CMK (cell line): ENCODE data around the gene RNU5B-1.
A peak's percentile ranks its signal among the peaks of the same experiment; 100 is the strongest.

ENCODE experiments used
- DNase-seq: peaks from one replicate; pipeline ENCODE4 v3.0.0-alpha.2; 2010; ENCODE audit warnings: low read depth

Gene RNU5B-1

DNA sequence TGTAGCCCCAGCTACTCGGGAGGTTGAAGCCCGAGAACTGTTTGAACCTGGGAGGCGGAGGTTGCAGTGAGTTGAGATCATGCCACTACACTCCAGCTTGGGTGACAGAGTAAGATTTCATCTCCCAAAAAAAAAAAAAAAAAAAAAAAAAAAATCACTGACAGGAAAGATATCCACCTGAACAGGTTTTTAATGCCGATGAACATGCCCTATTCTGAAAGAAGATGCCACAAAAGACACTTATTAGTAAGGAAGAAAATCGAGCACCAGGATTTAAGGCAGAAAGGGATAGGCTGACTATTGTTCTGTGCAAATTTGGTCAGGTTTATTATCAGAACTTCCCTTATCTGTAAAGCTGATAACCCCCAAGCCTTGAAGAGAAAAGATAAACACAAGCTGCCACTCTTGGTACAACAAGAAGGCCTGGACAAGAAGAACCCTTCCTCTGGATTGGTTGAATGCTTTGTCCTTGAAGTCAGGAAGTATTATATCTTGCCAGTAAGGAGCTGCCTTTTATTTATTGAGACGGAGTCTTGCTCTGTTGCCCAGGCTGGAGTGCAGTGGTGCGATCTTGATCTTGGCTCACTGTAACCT is 15.1 kb upstream of the RNU5B-1 start:
- no peak for DNase-seq

DNA sequence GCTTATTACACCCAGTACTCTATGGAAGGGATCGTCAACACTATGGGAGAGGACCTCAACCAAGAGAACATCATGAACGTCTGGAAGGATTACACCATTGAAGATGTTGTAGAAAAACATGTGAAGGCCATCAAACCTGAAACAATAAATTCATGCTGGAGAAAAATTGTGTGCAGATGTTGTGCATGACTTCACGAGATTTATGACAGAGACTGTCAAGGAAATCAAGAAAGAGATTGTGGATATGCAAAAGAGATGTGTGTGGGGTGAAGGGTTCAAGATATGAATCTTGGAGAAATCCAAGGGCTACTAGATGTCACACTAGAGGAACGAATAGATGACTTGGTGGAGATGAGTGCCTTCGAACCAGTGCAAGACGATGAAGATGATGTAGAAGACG is 14.2 kb upstream of the RNU5B-1 start:
- no peak for DNase-seq

DNA sequence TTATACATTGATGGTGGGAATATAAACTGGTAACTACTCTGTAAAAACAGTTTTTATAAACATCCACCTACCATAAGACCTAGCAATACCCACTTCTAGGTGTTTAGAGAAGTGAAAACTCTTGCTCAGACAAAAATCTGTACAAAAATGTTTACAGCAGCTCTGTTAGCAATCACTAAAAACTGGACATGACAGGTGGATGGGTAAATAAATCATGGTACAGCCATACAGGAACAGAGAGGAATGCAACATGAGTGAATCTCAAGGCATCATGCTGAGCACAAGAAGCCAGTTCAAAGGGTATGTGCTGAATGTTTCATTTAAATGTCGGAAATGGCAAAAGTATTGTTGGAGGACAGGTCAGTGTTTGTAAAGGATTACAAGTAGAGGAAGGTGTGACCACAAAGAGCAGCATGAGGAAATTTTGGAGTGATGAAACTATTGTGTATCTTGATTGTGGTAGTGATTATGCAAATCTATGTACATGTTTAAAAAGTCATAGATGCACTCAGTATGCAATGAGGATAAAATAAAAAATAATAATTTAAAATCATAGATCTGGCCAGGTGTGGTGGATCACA is 11.4 kb upstream of the RNU5B-1 start:
- DNase-seq = no peak

DNA sequence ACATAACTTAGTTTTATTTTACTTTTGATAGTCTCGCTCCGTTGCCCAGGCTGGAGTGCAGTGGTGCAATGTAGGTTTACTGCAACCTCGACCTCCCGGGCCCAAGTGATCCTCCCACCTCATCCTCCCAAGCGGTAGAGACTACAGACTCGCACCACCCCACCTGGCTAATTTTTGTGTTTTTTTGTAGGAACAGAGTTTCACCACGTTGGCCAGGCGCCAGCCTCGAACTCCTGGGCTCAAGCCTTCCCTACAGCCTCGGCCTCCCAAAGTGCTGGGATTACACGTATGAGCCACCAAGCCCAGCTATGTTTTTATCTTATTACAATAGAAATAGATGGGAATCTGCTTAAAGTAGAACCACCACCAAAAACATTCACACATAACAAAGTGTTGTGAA is 5.7 kb upstream of the RNU5B-1 start:
- DNase-seq = no peak

DNA sequence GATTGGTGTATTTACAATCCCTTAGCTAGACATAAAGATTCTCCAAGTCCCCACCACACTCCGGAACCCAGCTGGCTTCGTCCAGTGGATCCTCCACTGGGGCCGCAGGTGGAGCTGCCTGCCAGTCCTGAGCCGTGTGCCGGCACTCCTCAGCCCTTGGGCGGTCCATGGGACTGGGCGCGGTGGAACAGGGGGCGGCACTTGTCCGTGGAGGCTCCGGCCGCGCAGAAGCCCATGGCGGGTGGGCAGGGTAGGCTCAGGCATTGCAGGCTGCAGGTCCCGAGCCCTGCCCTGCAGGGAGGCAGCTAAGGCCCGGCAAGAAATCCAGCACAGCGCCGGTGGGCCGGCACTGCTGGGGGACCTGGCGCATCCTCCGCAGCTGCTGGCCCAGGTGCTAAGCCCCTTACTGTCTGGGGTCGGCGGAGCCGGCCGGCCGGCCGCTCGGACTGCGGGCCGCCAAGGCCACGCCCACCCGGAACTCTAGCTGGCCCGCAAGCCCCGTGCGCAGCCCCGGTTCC is 3.5 kb upstream of the RNU5B-1 start:
- no peak for DNase-seq

DNA sequence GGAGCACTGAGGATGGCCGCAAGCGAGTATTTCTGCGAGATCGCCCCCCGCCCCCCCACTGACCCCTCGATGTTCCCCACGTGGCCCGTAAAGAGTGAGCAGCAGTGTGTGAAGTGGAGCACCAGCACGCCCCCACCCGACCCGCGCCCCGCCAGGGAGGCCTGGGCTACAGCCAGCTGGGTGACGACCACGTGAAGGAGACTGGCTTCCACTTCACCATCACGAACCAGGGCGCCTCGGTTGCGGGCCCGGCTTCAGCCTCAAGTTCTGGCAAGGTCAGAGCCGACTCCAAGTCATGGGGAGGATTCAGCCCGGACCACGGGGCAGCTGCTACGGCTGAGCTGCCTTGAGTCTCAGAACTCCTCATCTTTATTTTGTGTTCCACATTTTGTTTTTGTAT is 2.4 kb upstream of the RNU5B-1 start:
- DNase-seq = no peak

DNA sequence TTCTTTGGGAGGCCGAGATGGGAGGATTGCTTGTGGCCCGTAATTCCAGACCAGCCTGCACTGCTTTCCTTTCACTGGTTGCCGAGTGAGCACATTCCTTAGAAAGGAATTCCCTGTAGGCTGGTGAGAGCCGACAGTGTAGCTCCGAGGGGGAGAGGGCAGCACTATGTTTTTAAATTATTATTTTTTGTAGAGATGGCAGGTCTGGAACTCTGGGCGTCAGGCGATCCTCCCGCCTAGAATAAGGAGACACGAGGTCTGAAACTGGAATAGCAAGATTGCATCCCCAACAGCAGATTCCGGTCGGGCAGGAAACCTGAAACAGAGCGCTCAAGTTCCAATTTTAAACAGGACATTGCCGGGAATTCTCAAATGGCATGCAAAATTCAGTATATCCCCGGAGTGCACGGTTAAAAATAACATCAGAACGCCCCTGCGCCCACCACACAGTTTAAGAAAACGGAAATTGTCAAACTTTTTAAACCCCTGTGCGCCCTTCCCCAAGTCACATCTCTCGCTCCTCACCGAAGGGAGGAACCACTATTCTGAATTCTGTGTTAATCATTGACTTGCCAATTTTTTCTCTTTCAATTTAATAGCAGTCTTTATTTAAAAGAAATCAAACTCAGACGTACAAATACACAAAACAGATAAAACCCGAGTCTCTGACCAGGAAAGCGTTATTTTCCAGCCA is 643 bp upstream of the RNU5B-1 start:
- no peak for DNase-seq

DNA sequence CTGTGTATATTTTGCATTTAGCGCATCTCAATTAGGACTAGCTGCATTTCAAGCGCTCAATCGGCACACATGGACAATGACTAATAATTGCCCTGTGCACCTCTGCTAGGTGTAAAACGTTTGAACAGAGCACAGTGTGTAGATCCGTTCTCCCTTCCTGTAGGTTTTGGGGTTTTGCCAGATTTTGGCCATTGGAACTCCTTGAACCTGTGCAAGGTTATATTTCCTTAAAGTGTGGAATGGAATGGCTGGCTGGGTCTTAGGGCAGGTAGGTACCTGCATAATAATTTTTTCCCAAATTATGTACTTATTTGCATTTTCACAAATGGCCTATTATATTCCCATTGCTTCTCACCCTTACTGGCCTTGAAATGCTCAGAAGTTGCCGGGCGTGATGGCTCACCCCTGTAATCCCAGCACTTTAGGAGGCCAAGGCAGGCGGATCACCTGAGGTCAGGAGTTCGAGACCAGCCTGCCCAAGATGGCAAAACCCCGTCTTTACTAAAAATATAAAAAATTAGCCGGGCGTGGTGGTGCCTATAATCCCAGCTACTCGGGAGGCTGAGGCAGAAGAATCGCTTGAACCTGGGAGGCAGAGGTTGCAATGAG is 777 bp downstream of the RNU5B-1 start:
- no peak for DNase-seq

DNA sequence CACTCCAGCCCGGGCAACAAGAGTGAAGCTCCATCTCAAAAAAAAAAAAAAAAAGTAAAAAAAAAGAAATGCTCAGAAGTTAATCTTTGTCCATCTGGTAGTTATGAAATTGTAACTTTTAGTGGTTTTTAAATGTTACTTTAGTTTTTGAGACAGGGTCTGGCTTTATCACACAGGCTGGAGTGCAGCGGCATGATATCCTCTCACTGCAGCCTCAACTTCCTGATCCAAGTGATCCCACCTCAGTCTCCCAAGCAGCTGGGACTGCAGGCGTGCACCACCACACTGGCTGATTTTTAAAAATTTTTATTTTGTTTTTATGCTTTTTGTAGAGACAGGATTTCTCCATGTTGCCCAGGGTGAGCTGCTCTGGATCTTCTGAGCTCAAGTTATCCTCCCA is 1.3 kb downstream of the RNU5B-1 start:
- DNase-seq = no peak

DNA sequence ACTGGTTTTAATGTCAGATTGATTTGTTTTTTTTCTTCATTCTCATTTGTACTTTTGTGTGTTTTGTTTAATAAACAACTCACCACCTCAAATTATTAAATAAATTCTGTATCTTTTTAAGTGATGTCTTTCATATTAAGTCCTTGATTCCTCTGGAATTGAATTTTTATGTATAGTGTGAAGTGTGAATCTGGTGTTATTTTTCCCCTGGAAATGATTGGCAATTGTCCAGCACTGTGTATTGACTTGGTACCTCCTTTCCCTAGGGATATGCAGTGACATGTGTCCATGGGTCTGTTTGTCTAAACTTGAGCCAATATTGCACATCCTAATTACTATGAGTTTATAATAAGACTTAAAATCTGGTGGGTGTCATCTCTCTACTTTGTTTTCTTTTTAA is 2.1 kb downstream of the RNU5B-1 start:
- no peak for DNase-seq

DNA sequence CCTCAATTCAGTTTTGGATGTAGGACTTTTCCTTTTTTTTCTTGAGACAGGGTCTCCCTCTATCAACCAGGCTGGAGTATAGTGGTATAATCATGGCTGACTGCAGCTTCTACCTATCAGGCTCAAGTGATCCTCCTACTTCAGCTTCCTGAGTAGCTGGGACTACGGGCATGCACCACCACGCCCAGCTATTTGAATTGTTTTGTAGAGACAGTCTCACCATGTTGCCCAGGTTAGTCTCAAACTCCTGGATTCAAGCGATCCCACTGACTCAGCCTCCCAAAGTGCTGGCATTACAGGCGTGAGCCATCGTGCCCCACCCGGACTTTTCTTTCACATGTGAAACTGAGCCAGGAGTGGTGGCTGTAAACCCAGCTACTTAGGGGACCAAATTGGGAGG is 3.5 kb downstream of the RNU5B-1 start:
- no peak for DNase-seq

DNA sequence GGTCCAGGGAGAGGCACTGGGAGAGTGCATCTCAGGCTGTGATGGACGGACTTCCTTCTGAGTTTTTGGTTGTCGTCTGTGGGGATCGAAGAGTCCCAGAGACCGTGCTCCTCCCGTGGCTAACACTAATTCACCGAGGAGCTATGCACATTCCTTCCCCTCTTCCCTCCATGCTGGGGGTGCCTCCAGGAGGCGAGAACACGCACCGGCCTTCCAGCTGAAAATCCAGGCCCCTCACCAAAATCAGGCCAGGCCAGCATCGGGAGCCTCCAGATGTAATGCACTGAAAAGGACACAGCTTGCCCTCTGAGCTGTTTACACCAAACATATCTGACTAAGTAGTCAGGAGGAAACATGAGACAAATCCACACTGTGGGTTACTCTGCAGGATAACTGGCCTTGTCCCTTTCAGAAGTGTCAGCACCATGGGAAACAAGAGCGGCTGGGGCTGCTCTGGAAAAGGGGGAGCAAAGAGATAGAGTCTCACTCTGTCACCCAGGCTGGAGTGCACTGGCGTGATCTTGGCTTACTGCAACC is 5.5 kb downstream of the RNU5B-1 start:
- DNase-seq = no peak

DNA sequence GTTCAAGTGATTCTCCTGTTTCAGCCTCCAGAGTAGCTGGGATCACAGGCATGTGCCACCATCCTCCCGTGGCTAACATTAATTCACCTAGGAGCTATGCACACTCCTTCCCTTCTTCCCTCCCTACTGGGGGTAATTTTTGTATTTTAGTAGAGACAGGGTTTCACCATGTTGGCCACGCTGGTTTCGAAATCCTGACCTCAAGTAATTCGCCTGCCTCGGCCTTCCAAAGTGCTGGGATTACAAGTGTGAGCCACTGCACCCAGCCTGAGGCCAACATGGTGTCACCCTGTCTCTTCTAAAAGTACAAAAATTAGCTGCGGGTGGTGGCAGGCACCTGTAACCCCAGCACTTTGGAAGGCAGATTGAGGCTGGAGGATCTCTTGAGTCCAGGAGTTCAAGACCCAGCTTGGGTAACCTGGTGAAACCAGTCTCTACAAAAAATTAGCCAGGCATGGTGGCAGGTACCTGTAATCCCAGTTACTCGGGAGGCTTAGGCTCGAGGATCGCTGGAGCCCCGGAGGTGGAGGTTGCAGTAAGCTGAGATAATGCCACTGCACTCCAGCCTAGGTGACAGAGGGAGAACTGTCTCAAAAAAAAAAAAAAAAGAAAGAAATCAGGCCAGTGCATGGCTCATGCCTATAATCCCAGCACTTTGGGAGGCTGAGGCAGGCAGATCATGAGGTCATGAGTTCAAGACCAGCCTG is 6.1 kb downstream of the RNU5B-1 start:
- DNase-seq = no peak

DNA sequence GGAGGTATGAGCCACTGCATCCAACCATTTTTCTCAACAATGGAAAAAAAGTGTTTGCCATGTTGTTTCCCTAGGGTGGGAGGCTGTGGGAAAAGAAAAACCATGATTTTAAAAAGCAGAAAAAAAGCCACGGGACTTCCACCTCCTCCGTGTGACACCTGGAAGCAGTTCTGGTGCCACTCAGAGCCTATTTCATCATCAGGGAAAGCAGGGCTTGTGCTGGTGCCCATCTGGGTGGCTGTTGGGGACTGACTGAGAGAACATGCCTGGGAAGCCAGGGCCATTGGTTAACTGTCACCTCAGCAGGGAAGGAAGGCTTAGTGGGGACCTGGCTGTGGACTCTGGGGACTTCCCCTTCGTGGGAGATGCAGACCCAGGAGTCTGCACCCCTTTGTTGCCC is 7.3 kb downstream of the RNU5B-1 start:
- DNase-seq = no peak

DNA sequence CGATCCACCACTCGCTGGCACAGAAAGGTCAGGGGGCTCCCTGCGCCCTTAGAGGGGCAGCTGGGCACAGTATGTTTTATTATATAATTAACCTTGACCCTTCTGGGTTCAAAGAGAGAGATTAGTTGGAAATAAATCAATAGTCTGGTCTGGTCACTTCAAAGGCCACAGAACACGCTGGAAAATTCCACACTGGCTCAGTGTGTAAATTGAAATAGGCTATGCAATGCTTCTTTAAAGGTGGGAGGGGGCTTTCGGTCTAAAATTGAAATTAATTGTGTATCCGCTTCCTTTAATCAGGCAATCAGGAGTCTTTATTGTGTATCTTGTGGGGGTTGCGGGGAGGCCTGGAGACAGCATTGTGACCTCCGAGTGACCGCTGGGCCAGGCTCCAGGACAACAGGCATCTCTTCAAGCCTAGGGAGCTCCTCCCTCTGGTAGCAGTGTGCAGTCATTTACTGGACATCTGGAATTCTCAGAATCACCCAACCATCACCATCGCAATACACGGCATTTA is 8.0 kb downstream of the RNU5B-1 start:
- no peak for DNase-seq

DNA sequence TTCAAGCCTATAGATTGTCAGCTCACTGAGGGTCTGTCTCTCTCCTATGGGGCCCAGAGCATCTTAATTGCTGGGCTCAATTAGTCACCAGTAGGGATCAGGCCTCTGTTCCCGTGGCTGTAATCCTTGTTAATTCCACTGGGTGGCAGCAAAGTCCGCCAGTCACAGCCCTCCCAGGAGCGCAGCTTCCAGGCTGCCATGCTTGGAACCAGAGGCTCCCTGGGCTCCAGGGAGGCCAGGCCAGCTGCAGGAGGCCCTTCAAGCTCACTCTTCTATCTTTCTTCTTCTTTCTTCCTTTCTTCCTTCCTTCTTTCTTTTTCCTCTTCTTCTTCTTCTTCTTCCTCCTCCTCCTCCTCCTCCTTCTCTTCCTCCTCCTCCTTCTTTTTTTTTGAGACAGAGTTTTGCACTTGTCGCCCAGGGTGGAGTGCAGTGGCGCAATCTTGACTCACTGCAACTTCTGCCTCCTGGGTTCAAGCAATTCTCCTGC is 14.4 kb downstream of the RNU5B-1 start:
- peak; percentile 29 for DNase-seq

DNA sequence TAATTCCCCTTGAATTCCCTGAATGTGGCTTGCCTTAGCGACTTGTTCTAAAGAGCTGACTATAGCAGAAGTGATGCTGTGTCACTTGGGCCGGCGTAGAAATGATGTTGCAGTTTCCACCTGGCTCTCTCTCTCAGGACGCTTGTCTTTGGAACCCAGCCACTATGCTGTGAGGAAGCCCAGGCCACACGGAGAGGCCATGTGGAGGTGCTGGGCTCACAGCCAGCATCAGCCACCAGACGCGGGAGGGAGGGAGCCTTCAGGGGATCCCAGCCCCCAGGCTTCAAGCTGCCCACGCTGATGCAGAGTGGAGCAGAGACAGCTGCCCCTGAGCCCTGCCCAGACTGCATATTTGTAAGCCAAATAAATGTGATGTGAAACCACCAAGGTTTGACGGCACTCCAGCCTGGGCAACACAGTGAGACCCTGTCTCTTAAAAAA is 18.6 kb downstream of the RNU5B-1 start:
- DNase-seq = no peak

DNA sequence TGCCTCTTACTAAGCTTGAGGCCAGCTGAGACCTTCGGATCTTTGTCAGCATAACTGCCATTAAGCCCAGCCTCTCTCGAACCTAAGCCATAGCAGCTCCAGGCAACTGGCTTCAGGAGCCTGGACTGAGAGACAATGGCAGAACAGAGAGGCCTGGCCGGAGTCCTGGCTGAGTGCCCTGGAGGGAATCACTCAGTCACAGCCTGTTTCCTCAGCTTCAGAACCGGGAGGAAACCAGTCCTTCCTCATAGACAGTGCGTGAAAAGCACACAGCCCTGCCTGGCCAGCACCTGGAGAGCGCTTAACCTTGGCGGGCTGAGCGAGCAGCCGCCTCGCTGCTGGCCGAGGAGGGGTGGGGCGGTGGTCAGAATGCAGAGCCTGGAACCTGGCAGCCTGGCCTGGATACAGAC is 21.6 kb downstream of the RNU5B-1 start:
- DNase-seq = no peak

DNA sequence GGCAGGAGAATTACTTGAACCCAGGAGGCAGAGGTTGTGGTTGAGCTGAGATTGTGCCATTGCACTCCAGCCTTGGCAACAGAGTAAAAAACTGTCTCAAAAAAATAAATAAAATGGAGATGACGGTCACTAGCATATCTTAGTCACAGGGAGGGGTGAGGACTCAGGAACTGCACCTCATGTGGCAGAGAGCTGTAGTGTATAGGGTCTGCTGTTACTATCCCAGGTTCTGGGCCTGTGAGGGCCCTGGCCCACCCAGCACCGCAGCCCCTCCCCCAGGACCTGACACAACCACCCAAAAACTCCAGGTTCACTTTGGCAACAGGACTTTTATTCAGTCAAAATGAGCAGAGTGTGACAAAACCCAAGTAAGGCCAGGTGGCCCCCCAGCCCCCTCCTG is 22.3 kb downstream of the RNU5B-1 start:
- DNase-seq = no peak

DNA sequence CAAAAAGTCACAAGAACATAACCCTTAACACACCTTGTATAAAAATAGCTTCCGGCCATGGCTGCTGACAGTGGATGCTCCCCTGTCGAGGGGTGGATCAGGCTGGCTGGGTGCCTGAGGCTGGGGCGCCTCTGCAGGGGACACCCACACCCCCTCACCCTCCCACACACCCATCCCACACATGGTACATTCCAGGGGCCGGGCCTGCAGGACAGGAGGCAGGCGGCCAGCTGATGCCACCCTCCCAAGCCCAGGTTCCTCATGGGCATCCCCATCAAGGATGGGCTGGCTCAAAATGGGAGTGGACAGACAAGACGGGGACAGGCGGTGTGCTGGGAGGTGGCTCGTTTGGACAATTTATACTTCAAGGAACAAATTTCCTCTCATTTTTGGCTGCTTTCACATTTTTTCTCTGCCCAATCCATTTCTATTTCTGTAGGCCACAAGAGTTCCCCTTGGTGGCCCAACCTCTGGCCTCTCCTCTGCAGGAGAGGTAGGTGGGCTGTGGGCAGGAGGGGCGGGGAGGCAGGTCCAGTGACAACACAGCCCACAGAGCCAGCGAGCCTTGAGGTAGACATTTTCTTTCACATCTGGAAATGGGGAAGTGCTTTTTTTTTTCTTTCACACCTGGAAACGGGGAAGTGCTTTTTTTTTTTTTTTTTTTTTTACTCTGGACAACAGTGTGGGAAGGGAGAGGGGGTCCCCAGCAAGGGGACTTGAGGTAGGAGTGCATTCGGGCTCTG is 23.3 kb downstream of the RNU5B-1 start:
- DNase-seq = no peak
